ENCODE data around the gene NOD2. TPM values are rescaled to one million over a fixed set of nuclear protein-coding genes. Genes with fewer than 3 reads are reported as not detected.

NOD2 gene
- total RNA-seq, 1 donor from 2014 or later, result 0.12 TPM

DNA sequence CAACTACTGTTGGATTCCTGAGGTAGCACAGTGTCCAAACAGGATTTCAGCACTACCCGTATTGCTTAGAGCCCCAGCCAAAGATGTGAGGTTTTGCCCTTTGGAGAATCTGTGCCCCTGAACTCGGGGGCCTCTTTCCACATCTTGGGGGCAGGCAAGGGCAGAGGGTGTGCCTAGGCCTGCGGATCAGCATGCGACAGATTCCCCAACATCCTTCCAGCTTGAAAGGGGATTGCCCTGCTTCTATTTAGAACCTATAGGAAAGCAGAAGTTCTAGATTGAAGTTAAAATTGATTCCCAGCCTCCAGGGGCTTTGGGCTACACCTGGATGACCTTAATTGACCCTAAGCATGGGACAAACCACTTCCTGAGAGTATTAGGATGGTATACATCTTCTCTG, 19.6 kb downstream of the NOD2 start:
- H3K4me3 ChIP-seq (ENCODE audit: low read depth, low read length), result no peak overlapping the region
- TF ChIP-seq, protein P1, sequence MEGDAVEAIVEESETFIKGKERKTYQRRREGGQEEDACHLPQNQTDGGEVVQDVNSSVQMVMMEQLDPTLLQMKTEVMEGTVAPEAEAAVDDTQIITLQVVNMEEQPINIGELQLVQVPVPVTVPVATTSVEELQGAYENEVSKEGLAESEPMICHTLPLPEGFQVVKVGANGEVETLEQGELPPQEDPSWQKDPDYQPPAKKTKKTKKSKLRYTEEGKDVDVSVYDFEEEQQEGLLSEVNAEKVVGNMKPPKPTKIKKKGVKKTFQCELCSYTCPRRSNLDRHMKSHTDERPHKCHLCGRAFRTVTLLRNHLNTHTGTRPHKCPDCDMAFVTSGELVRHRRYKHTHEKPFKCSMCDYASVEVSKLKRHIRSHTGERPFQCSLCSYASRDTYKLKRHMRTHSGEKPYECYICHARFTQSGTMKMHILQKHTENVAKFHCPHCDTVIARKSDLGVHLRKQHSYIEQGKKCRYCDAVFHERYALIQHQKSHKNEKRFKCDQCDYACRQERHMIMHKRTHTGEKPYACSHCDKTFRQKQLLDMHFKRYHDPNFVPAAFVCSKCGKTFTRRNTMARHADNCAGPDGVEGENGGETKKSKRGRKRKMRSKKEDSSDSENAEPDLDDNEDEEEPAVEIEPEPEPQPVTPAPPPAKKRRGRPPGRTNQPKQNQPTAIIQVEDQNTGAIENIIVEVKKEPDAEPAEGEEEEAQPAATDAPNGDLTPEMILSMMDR (conservative IDR thresholded peaks at IDR 0.05; ENCODE audit: low read depth, low read length), result no peak
- DNase-seq (ENCODE audit: low read depth), result no peak

DNA sequence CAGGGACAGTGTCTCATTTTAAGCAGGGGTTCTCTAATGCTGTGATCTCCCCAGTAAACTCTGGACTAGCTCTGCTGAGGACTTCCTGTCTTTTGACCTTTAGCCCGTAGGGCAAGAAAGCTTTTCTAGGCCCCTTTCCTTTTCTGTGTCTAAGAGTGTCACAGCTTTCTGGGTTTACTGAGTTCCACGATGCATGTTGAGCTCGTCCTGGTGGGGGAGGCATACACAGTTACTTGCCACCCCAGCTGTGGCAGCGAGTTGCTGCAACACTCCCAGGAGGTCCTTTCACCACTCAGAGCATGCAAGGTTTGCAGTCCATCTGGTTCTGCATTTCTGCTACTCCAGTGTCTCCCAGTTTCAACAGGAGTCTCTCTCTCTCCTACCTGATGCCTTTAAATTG, 23.7 kb downstream of the NOD2 start:
- DNase-seq (ENCODE audit: low read depth), result no peak
- TF ChIP-seq, protein P1 (conservative IDR thresholded peaks at IDR 0.05; ENCODE audit: low read depth, low read length), result no peak

DNA sequence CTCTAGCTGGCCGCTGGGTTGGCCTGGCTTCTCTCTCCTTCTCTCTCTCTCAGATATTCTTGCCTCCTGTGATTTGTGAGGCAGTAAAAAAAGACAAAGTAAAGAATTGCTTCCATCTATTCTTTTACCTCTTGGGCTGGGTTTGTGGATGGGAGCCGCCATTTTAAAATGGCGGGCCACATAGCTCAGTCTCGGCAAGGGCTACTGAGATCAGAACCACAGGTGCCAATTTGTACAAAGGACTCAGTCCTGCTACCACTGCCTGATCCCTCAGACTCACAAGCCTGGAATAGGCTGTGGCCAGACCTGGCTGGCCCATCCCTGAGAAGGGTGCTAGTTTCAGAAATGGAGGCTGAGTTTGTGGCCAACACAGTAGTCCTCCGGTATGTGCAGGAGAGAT, 24.1 kb downstream of the NOD2 start:
- no peak for DNase-seq (ENCODE audit: low read depth)
- TF ChIP-seq, protein P1 (conservative IDR thresholded peaks at IDR 0.05; ENCODE audit: low read depth, low read length), result no peak
- H3K4me3 ChIP-seq (ENCODE audit: low read depth, low read length), result no peak overlapping the region

More for the DNA sequence above, 23.7 kb downstream of the NOD2 start:
- no peak overlapping the region for H3K4me3 ChIP-seq (ENCODE audit: low read depth, low read length)

DNA sequence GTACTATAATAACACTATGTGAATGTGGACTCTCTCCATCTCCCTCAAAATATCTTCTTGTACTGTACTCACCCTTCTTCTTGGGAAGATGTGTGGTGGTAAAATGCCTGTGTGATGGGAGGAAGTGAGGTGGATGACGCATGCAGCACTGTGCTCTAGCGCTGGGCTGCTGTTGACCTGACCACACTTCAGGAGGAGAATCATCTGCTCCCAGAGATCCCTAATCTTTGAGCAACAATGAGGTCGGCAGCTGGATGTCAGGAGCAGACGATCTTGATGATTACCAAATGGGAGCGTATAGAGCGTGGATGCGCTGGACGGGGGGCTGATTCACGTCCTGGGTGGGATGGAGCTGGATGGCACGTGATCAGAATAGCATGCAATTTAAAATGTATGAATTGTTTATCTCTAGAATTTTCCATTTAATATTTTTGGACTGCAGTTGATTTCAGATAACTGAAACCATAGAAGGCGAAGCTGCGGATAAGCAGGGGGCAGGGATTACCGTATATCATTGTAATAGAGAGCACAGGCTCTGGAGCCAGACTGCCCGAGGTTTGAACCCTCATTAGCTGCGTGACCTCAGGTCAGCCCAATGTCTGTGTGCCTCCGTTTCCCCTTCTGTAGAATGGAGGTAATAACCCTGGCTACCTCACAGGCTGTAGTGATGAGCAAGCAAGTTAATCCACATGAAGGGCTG, 24.8 kb downstream of the NOD2 start:
- DNase-seq (ENCODE audit: low read depth), result no peak
- H3K4me3 ChIP-seq (ENCODE audit: low read depth, low read length), result no peak overlapping the region
- TF ChIP-seq, protein P1 (conservative IDR thresholded peaks at IDR 0.05; ENCODE audit: low read depth, low read length), result no peak

DNA sequence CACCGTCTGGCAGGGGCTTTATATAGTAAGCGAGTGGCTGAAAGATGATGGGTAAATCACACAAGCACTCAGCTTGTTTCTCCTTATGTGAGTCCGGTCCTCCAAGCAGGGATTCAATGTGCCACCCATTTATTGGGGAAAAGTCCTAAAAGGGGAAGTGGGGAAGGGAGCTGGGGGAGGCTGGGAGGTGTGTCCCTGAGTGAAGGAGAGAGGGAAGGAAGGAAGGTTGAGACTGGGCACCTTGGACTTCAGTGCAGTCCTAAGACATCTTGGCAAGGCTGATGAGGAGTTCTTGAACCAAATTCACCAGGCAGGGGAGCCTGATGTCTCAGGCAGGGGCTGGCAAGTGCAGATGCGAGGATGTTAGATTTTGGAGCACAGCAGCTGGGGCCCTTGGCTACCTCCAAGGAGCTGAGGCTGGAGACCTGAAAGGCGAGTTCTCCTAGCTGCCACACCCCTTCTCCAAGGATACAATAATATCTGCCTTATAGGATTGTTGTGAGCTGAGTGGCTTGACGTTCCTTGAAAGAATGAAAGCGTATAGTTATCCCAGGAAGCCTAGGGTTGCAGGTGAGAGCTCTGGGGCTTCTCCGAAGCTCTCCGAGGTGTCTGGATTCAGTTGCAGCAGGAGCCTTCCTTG, 25.5 kb downstream of the NOD2 start:
- no peak for DNase-seq (ENCODE audit: low read depth)
- TF ChIP-seq, protein P1 (conservative IDR thresholded peaks at IDR 0.05; ENCODE audit: low read depth, low read length), result no peak
- H3K4me3 ChIP-seq (ENCODE audit: low read depth, low read length), result no peak overlapping the region

DNA sequence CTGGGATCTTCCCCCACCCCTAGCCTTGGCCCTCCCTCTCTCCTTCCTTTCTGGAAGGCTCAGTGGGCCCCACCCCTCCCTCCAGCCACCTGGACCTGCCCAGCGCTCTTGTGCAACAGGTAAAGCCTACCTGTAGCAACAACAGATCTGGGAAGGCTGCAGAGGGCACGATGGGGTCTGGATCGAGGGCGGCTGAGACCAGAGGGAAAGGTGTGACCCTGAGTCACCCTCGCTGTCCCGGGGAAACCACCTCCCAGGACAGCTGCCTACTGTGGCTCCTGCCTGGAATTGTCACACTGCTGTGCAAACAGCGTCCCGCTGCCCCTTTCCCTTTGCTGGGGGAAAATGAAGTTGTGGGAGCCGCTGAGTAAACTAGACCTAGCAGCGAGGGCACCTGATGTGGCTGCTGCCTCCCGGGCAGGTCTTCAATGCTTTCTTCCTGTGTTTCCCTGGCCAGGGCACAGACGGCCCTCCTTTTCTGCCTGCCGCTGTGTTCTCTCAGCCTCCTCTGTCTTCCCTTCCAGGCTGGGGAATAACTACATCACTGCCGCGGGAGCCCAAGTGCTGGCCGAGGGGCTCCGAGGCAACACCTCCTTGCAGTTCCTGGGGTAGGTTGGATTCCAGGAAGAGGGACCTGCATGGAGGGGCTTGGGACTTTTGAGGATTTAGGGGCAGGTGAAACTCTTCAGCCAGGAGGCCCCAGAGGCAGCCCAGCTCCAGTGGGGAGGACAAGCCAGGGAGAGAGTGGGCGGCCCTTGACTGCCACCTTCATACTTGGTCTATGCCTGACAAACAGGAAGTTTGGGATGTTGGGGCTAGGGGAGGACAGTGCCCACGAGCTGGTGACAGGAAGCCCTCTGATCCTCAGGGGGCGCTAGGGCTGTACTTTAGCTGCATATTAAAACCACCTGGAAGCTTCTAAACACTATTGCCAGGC, 26.3 kb downstream of the NOD2 start:
- no peak for DNase-seq (ENCODE audit: low read depth)
- no peak overlapping the region for H3K4me3 ChIP-seq (ENCODE audit: low read depth, low read length)
- TF ChIP-seq, protein P1 (conservative IDR thresholded peaks at IDR 0.05; ENCODE audit: low read depth, low read length), result no peak
